Glomerular visceral epithelial cell (primary cell): ENCODE measurements around the gene EPS8.

Experiments
- DNase-seq: peaks from one replicate; pipeline ENCODE4 v3.0.0-alpha.2; 2016; ENCODE audit errors: extremely low spot score

The EPS8 gene

GRCh38 chr12:15789220-15790171 lies at the start of gene EPS8:
Gene EPS8 (minus strand): TSS chr12:15789388. CDS start chr12:15682951, 106,437 bp downstream.
- DNase-seq: peak; percentile 93

DNA sequence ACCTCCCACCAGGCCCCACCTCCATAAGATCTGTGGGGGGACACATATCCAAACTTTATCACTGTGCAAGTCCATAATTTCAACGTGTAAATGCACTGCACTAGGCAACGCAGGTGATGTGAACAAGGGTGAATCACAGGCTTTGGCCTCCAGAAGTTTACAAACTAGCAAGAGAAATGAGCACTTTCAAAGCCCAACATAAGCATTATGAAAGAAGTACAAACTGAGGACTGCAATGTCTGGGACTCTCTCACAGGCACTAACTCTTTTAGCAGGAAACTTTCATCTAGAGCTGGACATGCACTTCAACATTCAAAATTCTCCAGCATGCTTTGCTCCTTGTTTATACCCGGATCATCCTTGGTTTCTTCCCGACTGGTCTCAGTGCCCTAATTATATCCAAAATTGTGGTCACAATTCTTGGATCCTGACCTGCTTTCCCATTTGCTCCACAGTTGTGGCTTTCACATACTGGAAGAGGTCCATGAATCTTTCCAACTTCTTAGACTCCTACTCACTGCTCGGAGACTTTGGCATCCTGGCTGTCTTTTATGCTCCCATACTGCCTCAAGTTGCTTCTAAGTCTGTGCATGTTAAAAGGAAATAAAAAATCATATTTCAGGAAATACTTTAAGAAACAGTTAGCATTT lies 48.1 kb upstream of the EPS8 start:
- DNase-seq: no peak

DNA sequence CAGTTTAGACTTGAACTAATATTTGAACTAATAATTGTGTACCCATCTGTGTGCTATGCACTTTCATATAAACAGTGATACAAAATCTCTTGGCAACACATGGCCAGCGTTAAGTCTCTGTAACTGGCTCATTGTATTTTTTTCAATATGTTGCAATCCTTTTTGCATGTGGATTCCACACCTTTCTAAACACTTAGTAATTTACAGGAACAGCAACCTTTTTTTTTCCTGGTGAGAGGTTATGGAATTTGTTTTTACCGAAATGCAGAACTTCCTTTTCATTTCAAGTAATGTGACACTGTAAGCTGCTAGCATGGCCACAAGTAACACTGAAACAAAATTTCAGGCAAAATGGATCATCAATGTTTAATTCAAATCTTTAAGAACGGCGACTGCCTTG lies 45.4 kb upstream of the EPS8 start:
- no peak for DNase-seq

DNA sequence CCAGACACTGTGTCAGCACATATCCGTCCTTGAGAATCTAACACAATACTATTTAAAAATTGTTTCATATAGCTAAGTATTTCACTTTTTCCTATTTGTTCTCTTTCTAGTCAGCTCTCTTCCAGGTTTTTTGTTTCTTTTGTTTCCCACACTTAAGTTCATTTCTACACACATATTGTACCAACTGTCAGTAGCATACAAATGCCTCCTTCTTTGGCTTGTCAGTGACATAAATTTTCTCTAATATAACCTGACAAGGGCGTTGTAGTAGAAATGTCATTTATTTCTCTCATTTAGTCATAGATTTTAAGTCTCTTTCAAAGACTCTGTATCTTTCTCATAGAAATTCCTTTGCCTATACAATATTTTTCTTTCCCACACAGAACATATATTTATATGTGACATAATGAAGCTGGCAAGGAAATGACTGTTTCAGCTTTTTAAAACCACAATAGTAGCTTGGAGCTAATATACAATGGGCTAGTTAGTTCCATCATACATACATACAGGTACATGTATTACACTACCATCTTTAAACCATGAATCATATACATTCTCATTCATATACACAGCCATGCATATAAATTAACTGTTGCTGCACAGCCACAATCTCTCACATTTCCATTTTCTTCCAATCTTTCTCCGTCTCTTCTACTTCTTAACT lies 42.3 kb upstream of the EPS8 start:
- no peak for DNase-seq

DNA sequence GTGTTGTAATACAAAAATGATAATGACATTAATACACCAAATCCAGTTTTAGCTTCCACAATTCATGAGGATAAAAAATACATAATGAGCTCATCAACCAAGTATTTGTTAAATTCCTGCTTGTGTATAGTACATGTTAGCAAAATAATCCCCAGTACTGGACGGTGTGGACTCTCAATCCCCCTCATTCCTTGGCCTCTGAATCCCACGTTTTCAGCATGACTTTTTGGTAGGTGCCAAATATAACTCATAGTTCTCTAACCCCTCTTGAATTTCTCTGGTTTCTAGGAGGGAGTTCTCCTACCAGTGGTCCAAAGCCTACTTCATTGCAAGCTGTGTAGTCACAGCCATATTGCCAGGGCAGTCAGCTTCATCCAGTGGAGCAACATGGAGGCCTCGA lies 41.4 kb upstream of the EPS8 start:
- DNase-seq: no peak

DNA sequence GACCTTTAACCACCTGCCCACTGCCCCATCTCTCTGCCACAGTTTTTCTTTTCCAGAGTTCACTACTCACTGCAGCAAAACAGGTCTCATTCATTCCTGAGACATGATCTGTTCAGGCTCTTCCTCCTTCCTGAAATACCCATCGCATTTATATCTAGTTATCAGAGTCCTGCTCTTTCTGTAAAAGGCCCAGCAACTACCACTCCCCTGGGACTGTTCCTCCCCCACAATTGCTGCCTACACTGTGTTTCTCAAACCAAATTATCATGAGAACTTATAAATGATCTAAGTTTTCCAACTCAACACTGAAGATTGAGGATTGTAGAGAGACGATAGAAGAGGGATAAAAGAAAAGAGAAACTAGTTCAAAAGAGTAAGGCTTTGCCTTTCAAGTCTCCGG lies 40.8 kb upstream of the EPS8 start:
- DNase-seq: no peak

DNA sequence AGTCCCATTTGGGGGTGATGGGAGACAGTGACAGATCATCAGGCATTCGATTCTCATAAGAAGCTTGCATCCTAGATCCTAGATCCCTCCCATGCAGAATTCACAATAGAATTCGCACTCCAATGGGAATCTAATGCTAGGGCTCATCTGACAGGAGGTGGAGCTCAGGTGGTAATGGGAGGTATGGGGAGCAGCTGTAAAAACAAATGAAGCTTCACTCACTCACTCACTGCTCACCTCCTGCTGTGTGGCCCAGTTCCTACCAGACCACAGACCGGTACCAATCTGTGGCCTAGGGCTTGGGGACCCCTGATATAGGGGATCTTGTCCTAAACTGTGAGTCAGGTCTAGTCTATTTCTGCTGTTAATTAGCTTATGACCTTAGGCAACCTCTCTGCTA lies 40.1 kb upstream of the EPS8 start:
- no peak for DNase-seq

DNA sequence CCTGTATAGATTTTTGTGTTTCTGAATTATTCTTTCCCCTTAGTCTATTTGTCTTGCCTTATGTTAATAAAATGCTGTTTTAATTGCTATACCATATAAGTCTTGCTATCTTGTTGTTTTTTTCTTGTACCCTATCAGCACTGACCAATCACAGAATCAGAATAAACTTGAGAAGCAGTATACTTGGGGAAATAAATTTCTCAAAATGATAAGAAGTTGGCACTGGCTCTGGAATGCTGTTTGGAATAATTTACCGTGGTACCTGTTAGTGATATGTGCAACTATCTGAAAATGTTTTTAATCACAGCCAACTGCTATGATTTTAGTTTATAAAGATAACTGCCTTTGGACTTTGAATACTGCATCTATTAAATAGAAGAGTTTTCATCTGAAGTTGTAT lies 37.9 kb upstream of the EPS8 start:
- no peak for DNase-seq

GRCh38 chr12:15824516-15824915 lies 35.3 kb upstream of the EPS8 start:
- DNase-seq: no peak

GRCh38 chr12:15823360-15824128 lies 34.4 kb upstream of the EPS8 start:
- no peak for DNase-seq

DNA sequence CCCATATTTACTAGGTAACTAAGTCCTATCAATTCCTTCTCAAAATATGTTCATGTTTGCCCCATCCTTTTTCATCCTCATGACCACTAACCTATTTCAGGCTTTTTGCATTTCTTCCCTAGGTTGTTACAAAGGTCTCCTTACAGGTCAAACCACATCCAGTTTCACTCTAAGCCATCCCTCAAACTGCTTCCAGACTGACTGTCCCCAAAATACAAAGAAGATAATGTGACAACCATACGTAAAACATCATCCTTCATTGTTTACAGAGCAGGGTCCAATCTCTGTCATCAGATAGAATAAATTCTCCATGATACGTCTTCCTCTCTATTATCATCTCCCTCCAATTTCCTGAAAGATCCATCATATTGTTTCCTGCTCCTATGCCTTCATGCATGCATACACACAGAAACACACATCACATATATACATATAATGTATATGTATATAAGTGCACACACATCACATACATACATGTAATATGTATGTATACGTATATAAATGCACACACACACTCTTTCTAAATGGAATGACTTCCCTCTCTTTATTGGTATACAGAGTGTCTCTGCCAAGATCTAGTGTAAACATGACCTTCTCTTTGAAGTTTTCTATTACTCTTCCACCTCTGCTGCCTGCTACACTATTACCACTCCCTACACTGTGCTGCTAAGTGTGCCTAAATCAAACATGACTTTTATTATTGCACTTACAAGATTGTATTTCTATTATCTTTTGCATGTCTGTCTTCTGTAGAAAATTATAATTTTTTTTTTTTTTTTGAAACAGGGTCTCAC lies 30.7 kb upstream of the EPS8 start:
- no peak for DNase-seq

DNA sequence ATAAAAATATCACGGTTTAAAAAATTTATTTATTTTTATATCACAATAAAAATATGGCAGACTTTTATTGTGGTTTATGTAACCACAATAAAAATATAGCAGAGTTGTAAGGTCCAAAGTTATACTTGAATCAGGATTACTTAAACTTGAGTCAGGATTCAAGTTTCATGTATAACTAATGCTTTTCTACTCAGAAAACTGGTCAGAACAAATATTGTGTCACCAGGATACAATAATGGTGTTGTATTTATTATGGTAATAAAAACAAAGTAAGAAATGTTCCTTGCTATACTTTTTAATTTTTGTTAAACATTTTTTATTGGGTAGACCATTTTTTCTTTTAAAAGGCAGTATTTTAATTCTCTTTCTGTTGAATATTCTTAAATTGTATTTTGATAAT lies 29.2 kb upstream of the EPS8 start:
- DNase-seq: no peak

DNA sequence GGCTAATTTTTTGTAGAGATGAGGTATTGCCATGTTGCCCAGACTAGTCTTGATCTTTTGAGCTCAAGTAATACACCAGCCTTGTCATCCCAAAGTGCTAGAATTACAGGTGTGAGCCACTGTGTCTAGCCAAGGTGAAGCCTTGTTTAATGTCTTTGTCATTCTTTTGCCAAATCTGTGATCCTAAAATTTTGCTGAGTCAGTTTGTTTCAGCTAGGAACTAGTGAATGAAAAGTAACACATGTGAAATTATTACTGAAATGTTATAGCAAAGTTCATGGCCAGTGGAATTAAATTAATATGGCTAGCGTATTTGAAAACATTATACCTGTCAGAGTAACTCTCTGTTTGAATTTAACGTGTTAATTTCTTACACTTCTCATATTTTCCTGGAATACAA lies 26.5 kb upstream of the EPS8 start:
- DNase-seq: no peak

GRCh38 chr12:15811214-15812127 lies 22.3 kb upstream of the EPS8 start:
- DNase-seq: no peak

DNA sequence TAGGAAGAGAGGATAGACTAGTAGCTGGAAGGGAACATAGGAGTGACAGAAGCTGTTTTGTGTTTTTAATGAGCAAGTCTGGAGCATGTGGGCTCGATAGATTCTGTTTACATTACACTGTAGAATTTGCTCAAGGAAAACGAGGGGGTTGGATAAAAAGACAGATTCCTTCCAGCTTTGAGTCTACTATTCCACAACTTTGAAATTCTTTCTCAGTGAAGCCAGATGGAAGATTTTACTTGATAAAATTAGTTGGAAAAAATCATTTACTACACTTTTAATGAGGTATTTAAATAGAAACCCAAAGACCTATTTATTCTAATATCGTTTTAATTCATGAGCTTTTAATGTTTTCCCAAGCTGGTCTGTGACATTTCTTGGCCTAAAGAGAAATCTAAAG lies 19.5 kb upstream of the EPS8 start:
- no peak for DNase-seq

DNA sequence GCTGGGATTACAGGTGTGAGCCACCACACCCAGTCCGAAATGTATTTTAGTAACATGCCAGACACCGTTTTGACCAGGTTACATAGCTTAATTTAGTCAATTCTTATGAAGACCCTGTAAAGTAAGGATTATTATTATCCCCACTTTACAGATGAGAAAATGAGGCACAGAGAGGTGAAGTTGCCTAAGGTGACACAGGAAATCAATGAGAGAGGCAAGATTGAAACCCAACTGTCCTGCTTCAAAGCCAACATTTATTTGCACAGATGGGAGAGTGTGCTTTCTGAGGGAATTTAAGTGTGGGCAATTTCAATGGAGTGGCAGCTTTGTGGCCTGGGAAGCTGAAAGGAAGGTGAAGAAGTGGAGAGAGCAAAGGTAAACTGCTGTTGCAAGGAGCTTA lies 19.1 kb upstream of the EPS8 start:
- DNase-seq: no peak

- no peak for DNase-seq
Measured at GRCh38 chr12:15806826-15807225, 17.6 kb upstream of the EPS8 start.

DNA sequence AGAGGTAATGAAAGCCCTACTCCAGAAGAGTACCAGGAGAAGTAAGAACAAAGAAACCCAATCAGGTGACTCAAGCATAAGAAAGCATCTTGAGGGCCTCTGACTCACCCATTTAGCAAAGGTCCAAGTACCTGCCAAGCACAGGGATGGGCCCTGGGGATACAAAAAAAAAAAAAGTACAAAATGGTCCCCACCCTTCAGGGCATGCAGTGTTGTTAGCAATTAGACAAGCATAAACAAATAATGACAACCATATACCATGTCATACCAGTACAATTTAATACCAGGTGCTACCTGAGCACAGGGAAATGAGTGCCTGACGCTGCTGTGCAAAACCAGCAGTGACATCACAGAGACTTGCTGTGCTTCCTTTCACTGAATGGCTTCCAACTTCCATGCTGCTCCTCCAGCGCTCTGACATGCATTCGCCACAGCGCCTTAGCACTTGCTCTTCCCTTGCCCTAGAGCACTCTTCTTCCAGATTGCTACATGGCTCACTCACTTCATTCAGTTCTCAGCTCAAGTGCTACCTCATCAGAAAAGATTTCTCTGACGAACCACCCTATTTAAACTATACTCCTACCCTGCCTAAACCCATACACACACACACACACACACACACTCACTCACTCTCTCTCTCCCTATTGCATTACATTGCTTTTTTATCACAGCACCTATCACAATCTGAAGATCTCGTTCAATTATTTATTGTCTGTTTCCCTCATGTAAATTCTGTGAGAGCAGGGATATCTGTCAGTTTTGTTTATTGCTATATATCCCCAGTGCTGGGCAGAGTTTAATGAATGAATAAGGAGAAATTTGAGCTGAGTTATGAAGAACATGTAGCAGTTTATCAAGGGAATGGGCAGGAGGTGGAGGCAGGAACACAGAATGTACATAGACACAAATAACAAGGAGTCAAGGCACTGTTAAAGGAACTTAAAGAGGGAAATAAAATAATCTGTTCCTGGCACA lies 12.9 kb upstream of the EPS8 start:
- no peak for DNase-seq

DNA sequence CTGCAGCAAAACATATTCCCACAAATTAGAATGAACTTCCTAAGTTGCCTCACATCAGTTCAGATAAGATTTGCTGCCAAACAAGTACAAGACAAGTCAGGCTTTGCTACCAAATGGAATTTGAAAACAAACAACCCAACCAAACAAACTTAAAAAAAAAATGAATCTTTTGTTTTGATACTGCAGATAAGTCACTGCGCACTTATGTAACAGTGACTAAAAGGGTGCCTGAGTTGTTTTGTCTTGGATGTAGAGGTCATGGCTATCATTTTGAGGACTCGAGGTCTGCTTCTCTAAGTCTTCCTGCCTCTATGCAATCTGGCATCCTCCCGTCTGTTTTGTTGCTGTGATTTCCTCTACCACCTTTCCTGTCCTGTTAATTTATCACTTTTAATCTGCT lies 11.1 kb upstream of the EPS8 start:
- no peak for DNase-seq
